ENCODE results near the gene C1R.
"Not testable (repeated sequence)": the region's sequence is repeated elsewhere in the genome, so short reads cannot be mapped to it uniquely, and the experiment has no call there.

C1R gene

DNA sequence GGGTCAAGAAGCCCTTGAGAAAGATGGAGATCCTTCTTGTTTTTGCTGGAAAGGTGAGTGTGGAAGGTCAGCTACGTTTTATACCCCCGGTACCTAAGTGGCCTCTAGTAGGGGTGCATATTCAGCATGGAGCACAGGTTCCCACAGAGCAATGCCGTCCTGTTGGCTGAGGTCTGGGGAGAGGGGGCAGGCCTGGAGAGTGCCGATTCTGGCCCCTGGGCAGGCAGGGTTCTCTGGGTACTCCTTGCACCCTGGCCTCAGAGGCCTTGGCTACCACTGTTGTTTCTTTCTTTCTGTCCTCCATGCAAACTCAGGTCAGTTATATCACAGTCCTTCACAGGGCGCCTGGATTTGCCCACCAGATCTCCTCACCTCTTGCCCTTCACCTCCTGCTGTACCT, 27.9 kb upstream of the C1R start:
- no peak for DNase-seq (ENCODE audit: low read depth)

DNA sequence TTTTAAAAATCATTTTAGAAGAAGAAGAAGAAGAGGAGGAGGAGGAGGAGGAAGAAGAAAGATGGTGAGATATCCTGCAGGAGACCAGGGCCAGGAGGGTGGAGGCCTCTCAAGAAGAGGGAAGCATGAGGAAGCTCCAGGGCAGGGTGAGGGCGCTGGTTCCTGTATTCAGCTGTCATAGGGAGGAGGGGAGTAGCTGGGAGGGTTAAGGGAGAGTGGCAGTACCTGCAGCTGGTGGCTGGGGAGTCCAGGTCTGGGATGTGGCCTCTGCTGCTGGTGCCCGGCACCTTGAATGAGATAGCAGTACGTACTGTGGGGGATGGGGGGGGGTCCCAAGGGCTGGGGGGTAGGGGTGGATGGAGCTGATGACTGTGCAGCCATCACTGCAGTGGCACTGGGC, 26.6 kb upstream of the C1R start:
- DNase-seq (ENCODE audit: low read depth), result no peak

DNA sequence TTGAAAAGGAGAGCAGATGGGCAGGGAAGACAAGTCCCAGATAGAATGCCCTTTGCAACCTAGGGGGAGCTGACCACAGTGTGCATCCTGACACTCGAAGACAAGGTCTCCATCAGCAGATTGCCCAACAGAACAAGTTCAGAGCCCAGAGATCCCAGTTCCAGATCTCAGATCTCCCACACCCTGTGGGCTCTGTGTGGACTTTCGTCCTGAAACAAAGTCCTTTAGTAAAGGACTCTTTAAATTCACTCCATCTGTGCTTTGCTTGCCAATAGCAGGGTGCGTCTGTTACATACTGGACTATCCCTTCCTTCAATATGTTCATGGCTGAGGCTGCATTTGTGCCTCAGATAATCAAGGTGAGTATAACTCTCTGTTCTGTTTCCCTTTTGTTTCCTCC, 25.4 kb upstream of the C1R start:
- DNase-seq (ENCODE audit: low read depth), result no peak

DNA sequence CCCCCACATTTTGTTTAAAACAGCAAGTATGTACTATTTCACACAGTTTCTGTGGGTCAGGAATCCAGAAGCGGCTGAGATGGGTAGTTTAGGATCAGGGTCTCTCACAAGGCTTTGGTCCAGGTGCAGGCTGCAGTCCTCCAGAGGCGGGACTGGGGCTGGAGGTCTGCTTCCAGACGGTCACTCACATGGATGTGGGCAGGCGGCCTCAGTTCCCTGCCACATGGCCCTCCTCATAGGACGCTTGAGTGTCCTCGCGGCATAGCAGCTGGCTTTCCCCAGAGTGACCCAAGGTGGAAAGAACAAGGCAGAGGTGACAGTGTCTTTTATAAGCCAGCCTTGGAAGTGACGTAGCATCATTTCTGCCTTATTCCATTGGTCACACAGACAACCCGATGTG, 24.7 kb upstream of the C1R start:
- DNase-seq (ENCODE audit: low read depth), result no peak

DNA sequence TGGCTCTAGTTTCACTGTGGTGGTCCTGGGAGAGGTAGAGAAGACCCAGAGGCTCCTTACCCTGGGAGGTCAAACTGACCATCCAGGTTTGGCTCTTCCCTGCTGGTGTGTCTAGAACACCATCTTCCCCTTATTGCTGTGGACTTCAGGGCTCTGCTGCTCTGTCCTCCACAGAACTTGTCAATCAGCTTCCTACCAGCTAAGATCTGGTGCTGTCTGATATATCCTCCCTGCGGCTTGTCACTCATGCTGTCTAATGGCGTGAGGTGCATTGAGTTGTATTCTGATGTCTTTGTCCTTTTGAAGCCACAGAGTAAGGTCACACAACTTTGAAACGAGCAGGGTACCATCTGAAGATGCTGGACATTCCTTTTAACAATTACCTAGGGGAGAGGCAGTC, 24.0 kb upstream of the C1R start:
- no peak for DNase-seq (ENCODE audit: low read depth)

DNA sequence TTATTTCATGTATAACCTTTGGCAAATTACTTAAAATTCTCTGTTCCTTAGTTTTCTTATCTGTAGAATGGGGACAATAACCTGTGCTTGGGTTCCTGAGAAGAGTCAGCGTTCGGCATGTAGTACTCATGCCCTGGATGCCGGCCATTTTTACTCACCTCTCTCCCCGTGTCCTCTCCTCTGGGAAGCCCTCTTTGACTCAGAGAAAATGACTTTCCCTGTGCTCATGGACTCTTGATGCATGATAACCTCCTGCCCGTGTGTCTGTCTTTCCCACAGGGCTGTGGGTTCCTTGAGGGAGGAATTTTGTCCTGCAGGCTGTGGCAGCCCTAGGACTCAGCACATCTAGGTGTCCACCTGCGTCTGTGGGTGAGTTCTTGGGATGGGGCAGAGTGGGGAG, 22.6 kb upstream of the C1R start:
- DNase-seq (ENCODE audit: low read depth), result no peak

DNA sequence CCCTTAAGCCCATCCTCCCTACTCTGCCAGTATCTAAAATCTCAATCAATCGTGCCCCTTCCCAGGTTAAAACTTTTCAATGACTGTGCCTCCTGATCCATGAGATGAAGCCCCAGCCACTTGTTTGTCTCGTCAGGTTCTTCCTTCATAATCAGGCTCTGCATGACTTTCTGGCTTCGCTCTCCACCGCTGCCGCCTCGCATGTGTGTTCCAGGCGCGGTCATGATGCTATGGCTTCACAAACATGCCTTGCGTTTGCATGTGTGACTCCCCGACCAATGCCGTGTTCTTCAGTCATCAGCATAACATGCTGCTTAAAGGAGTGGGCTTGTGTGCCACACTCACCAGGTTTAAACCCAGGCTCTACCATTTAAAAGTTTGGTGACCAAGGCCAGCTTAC, 21.8 kb upstream of the C1R start:
- no peak for DNase-seq (ENCODE audit: low read depth)

DNA sequence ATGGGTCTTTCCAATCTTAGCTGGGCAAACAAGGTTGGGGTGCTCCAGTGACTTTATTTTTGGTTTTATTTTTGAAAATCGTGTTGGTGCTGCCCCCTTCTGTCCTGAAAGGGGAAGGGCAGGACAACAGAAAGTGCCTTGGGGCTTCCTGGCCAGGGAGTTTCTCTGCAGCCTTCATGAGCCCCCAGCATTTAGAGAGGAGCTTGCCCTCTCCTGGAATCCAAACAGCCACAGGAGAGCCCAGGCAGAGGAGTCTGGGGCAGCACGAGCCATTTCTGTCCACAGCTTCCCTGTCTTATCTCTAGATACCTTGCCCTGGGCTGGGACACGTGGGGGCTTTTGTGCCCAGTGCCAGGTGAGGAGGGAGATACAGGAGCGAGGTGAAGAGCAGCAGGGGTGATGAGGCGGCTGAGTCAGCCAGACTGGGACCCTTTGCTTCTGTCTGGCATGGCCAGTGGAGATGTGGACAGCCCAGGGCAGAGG, 21.2 kb upstream of the C1R start:
- no peak for DNase-seq (ENCODE audit: low read depth)

DNA sequence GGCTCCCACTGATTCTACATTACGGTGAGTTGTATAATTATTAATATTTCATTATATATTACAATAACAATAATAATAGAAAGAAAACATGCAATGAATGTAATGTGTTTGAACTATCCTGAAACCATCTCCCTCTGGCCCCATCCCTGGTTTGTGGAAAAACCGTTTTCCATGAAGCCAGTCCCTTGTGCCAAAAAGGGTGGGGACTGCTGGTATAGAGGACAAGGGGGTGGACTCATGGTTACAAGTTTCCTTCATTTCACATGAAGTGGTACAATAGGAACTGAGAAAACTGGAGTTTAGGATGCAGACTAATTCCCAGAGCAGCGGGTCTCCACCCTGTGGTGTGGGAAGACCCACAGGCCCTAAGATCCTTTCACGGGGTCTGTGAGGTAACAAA, 19.8 kb upstream of the C1R start:
- no peak for DNase-seq (ENCODE audit: low read depth)

DNA sequence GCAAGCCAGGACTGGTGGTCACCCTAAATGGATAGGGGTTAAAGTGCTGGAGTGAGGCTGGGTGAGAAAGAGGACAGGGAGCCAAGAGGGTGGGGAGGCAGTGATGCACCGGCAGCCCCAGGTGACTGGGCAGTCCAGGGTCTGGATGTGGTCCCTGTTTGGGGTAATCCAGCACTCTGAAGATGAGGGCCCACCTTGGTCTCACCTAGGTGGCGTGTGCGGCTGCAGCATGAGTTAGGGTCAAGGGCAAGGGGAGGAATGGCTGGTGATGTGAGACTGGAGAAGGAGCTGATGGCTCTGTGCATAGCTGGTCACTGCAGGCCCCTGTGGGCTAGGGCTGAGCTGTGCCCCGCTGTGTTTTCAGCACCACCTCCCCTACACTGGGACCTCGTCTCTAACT, 18.4 kb upstream of the C1R start:
- DNase-seq (ENCODE audit: low read depth), result no peak

DNA sequence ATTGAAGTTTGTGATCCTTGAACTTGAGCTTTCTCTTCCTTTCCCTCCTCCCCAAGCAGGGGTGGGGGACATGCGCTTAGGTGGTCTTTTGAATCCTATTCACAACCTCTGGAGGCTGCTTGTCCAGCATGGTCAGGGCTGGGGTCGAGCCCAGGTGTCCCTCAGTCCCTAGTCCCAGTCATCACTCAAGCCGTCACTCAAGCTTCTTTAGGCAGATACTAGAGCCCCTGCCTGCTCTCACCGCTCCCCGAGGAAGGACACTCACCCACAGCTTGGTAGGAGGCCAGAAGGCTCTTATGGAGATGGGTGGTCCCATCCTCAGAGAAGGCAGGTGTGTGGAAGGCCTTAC, 17.3 kb upstream of the C1R start:
- no peak for DNase-seq (ENCODE audit: low read depth)

DNA sequence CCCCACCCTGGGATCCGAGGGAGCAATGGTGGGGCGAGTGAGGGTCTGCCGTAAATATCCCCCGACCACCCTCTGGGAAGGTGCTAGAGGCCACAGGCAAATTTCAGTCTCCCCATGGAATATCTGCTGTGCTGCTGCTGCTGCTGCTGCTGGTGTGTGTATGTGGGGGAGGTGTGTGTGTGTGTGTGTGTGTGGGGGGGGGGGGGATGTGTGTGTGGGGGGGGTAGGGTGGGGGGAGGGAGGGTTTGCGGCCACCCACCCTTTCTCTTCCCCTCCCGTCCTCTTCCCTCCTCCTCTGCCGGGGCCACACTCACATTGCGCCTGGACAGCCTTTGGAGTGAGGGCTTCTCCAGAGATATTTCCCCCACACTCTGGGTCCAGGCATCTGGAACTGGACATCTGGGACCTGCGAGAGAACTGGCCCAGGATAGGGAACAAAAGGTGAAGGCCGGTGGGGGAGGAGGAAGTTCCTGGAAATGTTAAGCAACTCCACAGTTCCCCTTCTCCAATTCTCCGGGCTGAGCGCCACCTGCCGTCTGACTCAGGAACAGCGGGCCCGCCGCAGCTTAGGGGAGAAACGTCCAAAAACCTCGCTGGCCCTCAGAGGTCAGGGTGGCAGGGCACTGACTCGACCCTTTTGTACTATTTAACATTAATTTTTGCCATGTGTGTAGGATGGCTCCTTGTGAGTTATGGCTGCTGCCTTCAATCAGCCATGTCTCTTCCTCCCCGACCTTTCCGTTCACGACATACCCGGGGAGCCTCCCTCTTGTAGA, 16.7 kb upstream of the C1R start, which contains the start of gene C1RL:
Gene C1RL (minus strand): TSS at position 419 of the 776 bp plus-strand sequence. CDS start 34 bp downstream, at position 385.
- DNase-seq (ENCODE audit: low read depth), result peak; percentile 64

DNA sequence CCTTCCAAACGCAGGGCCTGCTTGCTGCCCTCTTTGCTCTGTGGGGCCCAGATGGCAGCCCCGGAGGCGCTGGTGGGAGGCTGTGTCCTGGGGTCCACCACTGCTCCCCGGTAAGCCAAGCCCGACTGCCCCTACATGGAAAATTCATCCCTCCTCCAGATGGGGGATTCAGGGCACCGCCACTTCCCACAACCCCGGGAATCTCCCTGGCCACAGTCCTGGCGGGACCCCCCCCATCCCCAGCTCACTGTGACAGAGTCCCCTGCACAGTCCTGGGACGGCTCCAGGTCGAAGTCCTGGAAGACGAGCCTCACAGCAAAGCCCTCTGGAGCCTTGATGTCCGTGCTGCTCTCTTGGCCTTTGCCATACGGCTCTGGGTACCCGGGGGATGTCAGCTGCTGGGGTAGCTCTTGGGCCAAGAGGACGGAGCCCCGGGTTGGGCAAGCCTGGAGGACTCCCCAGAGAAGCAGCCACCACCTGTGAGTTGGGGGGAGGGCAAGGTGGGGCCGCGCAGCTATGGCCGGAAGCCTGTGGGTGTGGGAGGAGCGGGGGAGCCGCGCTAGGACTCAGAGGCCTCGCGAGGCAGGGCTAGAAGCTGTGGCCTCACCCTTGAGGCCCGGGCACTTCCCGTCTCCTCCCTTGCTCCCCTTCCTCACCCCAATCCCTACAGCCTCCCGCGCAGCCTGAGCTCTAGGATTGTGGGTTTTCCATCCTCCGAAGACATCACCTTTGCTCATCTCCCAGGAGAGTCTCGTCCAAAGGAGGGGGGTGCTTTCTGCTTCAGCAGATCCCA, 16.0 kb upstream of the C1R start:
- DNase-seq (ENCODE audit: low read depth), result peak; percentile 51

DNA sequence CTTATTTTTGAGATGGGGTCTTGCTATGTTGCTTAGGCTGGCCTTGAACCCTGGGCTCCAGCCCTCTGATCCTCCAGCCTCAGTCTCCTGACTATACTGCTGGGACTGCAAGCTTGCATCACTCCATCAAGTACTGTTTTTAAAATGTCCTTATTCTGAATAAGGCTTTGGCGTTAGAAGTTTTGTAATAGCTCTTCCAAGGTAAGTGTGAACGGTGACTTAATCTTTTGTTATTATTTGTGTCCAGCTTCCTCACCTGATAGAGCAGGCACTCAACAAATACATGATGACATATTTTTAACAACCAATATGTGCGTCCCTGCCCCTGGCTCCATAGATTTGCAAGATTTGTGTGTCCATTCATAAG, 15.4 kb upstream of the C1R start:
- DNase-seq (ENCODE audit: low read depth), result no peak

DNA sequence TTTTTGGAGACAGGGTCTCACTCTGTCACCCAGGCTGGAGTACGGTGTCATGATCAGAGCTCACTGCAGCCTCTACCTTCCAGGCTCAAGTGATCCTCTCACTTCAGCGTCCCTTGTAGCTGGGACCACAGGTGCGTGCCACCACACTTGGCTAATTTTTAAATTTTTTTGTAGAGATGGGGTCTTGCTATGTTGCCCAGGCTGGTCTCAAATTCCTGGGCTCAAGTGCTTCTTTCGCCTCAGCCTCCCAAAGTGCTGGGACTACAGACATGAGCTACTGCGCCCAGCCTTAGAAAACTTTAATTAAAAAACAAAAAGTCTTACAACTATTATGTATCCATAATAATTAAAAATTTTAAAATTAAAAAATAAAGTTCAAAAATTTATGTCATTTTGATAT, 14.9 kb upstream of the C1R start:
- DNase-seq (ENCODE audit: low read depth), result not testable (repeated sequence)

DNA sequence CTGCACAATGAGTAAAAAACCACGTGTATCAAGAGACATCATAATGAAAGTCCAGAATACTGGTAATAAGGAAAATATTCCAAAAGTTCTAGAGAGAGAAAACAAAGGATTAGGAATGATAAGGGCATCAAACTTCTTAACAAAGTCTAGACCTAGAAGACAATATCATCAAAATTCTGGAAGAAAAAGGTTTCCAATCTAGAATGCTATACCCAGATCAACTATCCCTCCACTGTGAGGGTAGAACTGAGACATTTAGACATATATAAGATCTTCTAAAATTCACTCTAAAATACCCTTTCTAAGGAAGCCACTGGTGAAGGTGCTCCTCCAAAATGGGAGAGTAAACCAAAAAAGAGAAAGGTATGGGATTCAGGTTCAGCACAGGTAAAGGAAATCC, 13.8 kb upstream of the C1R start:
- DNase-seq (ENCODE audit: low read depth), result no peak

DNA sequence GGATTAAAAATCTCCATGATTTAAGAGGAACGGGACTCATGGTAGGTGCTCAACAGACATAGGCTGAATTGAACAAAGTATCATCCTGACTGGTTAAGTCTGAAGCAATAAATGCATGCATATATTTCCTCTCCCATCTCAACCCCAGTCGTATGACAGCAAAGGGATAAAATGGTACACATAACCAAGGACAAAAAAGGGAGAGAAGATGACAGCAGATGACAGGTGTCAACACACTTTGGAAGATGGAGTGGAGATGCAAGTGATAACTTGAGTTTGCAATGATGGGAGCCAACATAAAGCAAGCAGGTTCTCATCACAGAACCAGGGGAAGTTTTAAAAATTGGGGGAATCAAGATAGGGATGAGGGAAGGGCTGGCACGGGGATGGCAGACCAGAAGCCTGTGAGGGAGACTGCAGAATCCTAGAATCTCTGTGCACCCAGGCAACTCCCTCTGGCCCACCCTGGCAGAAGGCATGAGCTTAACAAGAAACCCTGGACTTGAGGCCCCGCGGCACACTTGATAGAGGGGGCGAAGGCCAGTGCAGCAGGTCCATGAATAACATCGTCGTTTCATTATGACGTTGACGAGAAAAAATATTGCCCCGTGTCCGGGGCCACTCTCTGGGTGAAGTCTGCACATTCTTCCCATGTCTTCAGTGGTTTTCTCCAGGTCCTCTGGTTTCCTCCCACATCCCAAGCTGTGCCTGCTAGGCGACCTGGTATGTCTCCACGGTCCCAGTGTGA, 11.8 kb upstream of the C1R start:
- no peak for DNase-seq (ENCODE audit: low read depth)

DNA sequence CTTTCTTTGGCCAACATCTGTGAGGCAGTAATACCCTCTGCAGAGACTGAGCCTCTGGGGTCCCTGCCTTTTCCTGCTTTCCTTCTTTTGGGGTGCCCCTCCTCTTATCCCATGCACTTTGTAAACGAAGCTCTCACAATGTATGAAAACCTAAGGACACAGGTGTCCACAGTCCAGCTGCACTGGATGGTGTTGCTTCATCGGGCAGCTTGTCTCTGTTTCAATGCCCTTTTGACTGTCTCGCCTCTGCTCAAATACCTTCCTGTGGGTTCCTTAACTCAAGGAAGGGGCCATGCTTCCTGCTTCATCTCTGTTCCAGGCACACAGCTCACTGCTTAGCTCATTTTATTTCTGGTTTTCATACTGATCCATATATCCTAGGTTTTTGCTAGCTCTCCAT, 10.3 kb upstream of the C1R start:
- no peak for DNase-seq (ENCODE audit: low read depth)

DNA sequence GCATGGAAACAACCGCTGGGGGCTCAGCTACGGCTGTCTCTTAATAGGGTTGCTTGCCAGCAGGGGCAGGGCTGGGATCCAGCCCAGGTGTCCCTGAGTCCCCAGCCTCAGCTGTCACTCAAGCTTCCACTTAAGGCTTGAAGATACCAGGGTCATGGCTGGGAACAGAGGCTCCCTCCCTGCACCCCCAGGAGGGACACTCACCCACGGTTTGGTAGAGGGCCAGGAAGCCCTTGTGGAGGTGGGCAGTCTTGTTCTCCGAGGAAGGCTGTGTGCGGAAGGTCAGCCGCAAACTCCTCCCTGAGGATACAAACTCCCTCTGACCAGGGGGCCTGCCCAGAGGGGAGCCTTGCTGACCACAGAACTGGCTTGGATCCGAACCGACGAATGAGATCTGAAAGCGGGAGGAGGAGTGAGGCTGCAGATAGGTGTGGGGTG, 9.5 kb upstream of the C1R start:
- no peak for DNase-seq (ENCODE audit: low read depth)

DNA sequence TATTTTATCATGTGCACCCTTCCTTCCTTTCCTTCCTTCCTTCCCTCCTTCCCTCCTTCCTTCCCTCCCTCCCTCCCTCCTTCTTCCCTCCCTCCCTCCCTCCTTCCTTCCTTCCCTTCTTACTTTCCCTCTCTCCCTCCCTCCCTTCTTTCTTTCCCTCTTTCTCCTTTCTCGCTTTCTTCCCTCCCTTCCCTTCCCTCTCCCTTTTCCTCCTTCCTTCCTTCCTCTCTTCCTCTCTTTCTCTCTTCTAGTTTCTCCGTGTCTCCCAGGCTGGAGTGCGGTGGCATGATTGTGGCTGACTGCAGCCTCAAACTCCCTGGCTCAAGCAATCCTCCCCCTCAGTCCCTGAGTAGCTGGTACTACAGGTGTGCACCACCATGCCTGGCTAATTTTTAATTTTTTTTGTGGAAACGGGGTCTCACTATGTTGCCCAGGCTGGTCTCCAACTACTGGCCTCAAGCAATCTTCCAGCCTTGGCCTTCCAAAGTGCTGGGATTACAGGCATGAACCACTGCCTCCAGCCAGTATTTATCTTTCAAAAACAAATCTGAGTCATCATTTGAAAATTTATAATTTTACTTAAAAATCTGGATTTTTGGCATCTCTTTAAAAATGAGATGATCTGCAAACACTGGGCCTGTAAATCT, 8.9 kb upstream of the C1R start:
- no peak for DNase-seq (ENCODE audit: low read depth)

DNA sequence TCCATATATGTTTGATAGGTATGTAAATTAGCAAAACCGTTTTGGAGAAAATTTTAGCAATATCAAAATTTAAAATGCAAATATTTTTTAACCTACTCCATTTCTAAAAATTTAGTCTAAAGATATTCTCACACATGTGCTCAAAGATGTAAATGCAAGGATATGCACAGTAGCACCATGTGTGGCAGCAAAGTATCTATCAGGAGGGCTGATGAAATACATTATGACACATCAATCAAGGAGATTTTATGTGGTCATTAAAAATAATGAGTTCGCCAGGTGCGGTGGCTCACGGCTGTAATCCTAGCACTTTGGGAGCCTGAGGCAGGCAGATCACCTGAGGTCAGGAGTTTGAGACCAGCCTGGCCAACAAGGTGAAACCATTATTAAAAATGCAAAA, 8.0 kb upstream of the C1R start:
- DNase-seq (ENCODE audit: low read depth), result no peak

DNA sequence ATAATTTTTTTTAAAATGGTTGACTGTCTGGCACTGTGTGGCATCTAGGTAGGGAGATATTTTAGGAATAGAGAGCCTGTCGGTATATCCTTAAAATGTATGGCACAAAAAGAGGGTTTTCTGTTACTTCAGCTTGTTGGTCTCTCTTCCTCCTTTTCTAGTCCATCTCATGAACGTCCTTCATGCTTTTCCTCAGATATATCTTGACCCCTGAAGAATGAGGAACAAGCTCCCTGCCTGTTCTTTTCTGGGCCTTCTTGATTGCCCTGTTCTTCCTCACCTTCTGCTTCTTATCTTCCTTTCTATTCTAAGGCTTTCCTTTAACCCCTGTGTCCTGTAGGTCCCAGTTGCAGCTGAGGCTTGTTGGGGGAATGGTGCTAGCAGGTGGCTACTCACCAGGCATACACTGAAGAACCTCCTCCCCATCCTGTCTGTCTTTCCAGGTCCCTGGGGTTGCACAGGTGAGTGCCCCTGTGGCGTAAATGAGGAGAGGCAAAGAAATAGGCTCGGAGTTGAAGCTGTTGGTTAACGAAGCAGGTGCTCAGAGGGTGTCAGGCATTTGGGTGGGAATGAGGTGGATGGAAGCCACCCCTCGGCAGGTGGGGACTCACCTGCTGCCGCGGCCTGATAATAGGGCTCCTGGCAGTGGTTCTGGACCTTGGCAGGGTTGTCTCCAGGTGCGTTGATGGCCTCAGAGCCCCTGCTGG, 7.2 kb upstream of the C1R start:
- DNase-seq (ENCODE audit: low read depth), result no peak
